Prostate gland (tissue), 2 donors: ENCODE results near the gene CES5A. TPM values are rescaled to one million over a fixed set of nuclear protein-coding genes. Genes with fewer than 3 reads are reported as not detected.

Source experiments
- DNase-seq: peaks from one replicate; pipeline ENCODE4 v3.0.0-alpha.2; 2019; ENCODE audit warnings: low spot score
- H3K27ac ChIP-seq, 2 donors: fragments of 200-600 bp; sonication (generic); 2 replicates each; pipeline ENCODE4 v1.5.1; 2017 to 2019
- H3K27me3 ChIP-seq: fragments of 200-600 bp; sonication (generic); replicated peaks from 2 replicates; pipeline ENCODE4 v1.5.1; 2019; ENCODE audit not compliant: insufficient read depth
- H3K36me3 ChIP-seq, 2 donors: fragments of 200-600 bp; sonication (generic); 1 replicate in 1 of 2; 2 replicates in 1 of 2; pipeline versions ENCODE4 v1.5.1 to v1.8.1; 2017 to 2019
- H3K4me1 ChIP-seq: fragments of 200-600 bp; sonication (generic); replicated peaks from 2 replicates; pipeline ENCODE4 v1.5.1; 2019
- H3K4me3 ChIP-seq, 2 donors: fragments of 200-600 bp; sonication (generic); 2 replicates each; pipeline ENCODE4 v1.5.1; 2017 to 2019
- H3K9me3 ChIP-seq: fragments of 200-600 bp; sonication (generic); 2 replicates; pipeline ENCODE4 v1.5.1; 2017
- POLR2A ChIP-seq: fragments of 450-650 bp; IDR thresholded peaks from one replicate; pipeline ENCODE4 v1.6.1; 2016; ENCODE audit warnings: antibody characterized with exemption, mild to moderate bottlenecking
- POLR2AphosphoS5 ChIP-seq: sonication (generic); formaldehyde crosslinking; IDR thresholded peaks from one replicate; pipeline ENCODE4 v1.6.1; 2017; ENCODE audit warnings: antibody characterized with exemption
- WGBS: methylation state at CpG from one replicate; pipeline ENCODE4 v1.1.5; 2018; 5-methylcytosine and 5-hydroxymethylcytosine counted together
- intact Hi-C: fragments of 100-400 bp; cut with DNase I; formaldehyde crosslinking; loops from one replicate; pipeline ENCODE4 v1.14.2; 2022
- total RNA-seq, 2 donors: library from RNA; depleted of rRNA; stranded (reverse); fragments of >200 nt; gene quantifications; one replicate each; pipeline ENCODE4 v1.1.0, GENCODE V29; 2016
- TF ChIP-seq, protein P1 (sequence below), 4 experiments: fragments of 200-600 bp in 2 of 4; fragments of 450-650 bp in 2 of 4; sonication (generic) in 2 of 4; IDR thresholded peaks; 1 replicate in 3 of 4; 2 replicates in 1 of 4; pipeline ENCODE4 v1.5.1; 2016 to 2019; ENCODE audit warnings: antibody characterized with exemption in 4 of 4, mild to moderate bottlenecking in 2 of 4, moderate library complexity in 2 of 4

Gene CES5A
- total RNA-seq, 2 donors from 2014 or later: not detected

DNA sequence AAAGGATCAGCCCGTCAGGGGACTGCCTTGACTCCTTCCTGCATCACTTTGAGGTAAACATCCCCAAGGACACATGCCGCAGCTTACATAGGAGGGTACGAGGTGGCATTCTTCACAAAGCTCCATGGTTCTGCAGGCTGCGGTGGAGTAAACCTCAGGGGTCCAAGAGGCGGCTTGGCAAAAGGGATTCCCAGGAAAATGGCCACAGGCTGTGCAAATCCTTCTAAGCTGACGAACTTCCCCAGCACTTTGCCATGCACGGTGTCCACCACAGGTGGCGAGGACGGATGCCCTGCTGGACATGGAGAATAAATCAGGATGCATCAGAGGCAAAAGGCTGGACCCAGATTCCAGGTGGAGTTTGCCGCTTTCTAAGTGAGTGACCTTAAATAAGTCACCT is 46.5 kb downstream of the CES5A start:
- Histone ChIP-seq H3K27me3 (no peaks in the 10 kb centered on the region), H3K27ac (no peak overlapping the region), H3K4me1 (no peaks in the 10 kb centered on the region), H3K4me3 (no peak overlapping the region), H3K9me3 (no peaks in the 10 kb centered on the region), H3K36me3 (no peaks in the 10 kb centered on the region)
- no peak for DNase-seq
- intact Hi-C loops: no loop called here
- TF ChIP-seq, protein P1, sequence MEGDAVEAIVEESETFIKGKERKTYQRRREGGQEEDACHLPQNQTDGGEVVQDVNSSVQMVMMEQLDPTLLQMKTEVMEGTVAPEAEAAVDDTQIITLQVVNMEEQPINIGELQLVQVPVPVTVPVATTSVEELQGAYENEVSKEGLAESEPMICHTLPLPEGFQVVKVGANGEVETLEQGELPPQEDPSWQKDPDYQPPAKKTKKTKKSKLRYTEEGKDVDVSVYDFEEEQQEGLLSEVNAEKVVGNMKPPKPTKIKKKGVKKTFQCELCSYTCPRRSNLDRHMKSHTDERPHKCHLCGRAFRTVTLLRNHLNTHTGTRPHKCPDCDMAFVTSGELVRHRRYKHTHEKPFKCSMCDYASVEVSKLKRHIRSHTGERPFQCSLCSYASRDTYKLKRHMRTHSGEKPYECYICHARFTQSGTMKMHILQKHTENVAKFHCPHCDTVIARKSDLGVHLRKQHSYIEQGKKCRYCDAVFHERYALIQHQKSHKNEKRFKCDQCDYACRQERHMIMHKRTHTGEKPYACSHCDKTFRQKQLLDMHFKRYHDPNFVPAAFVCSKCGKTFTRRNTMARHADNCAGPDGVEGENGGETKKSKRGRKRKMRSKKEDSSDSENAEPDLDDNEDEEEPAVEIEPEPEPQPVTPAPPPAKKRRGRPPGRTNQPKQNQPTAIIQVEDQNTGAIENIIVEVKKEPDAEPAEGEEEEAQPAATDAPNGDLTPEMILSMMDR (IDR thresholded peaks at IDR 0.05): no peak
- TF ChIP-seq POLR2A: no peak
- no peak for TF ChIP-seq POLR2AphosphoS5
- 80% methylated on average over 10 of the region's 10 CpGs for WGBS

DNA sequence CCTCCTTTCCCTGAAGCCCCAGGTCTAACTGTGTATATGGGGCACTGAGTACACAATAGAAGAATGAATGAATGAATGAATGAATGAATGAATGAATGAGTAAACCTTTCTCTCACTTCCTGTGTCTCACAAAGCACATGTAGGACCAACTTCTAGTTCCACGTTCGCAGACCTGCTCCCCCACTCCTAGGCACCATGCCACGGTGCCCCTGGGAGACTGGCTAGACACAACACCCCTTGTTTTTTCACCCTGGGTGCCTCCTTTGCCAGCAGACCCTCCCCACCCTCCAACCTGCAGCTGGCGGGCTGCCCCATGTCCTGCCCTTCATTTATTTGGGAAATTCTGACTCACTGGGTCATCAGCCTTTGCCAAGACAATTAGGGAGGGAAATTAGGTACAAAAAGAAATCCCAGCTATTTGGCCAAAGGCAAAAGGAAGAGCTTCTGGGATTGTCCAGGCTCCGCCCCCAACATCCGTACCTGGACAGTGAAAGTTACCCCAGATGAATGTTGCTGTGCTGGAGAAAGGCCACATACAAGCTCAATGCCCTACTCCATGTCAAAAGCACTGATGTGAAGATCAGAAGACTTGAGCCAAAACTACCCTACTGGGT is 50.0 kb downstream of the CES5A start:
- DNase-seq: no peak
- H3K4me1 ChIP-seq: no peaks in the 10 kb centered on the region
- no peak overlapping the region for H3K27ac ChIP-seq
- no peaks in the 10 kb centered on the region for H3K36me3 ChIP-seq
- no peak for TF ChIP-seq POLR2A
- TF ChIP-seq POLR2AphosphoS5: no peak
- TF ChIP-seq, protein P1 (IDR thresholded peaks at IDR 0.05): no peak
- no peak overlapping the region for H3K4me3 ChIP-seq
- 58% methylated on average over 6 of the region's 6 CpGs for WGBS
- intact Hi-C loops: no loop called here
- no peaks in the 10 kb centered on the region for H3K27me3 ChIP-seq
- H3K9me3 ChIP-seq: no peaks in the 10 kb centered on the region

DNA sequence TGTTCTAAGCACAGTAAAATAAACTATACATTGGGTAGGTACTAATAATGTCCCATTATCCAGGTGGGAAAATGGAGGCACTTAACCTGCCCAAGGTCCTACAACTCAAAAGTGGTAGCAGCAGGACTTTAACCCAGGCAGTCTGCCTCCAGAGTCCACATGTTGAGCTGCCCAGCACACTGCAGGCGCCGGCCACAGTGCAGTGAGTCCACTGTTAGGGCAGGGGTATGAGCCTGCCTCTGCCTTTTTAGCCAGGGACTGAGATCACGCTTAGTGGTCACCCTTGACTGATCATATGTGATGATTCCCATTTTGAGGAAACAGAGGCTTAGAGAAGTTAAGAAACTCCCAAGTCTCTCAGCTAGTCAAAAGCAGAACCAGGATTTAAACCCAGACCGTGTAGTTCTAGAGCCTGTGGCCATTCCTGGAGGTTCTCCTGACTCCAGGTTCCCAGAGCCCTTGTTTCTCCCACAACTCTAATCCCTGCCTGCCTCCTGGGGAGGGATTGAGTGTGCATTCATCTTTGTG is 50.6 kb downstream of the CES5A start:
- H3K27ac ChIP-seq: no peak overlapping the region
- TF ChIP-seq POLR2A (no peak), POLR2AphosphoS5 (no peak)
- TF ChIP-seq, protein P1 (IDR thresholded peaks at IDR 0.05): no peak
- no peaks in the 10 kb centered on the region for H3K9me3 ChIP-seq
- H3K27me3 ChIP-seq: no peaks in the 10 kb centered on the region
- no peaks in the 10 kb centered on the region for H3K36me3 ChIP-seq
- no peak for DNase-seq
- H3K4me1 ChIP-seq: no peaks in the 10 kb centered on the region
- intact Hi-C loops: no loop called here
- H3K4me3 ChIP-seq: no peak overlapping the region
- 80% methylated on average over 4 of the region's 4 CpGs for WGBS

DNA sequence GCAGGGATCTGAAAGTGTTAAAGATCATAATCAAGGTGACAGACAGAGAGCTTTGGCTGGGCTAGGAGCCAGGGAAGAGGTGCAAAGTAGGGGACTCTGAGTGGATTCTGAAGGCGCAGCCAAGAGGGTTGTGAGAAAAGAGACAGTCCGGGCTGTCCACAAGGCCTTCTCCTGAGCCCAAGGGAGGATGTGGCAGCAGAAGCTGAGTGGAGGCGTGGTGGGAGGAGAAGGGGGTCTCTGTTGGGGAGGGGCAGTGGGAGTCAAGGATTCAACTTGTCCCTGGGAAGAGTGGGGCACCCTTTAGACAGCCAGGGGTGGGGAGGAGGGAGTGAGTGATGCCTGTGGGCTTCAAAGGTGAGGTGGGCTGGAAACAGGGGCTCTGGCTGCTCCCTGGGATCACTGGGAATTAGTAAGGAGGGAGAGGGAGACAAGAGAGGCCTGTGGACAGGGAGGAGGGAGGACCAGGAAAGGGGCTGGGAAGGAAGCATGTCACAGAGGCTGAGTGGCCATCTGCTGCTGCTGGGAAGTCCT is 52.8 kb downstream of the CES5A start:
- TF ChIP-seq, protein P1 (IDR thresholded peaks at IDR 0.05): no peak
- TF ChIP-seq POLR2AphosphoS5 (no peak), POLR2A (no peak)
- Histone ChIP-seq H3K4me1 (no peaks in the 10 kb centered on the region), H3K27me3 (no peaks in the 10 kb centered on the region), H3K9me3 (no peaks in the 10 kb centered on the region), H3K36me3 (no peaks in the 10 kb centered on the region), H3K27ac (no peak overlapping the region), H3K4me3 (no peak overlapping the region)
- DNase-seq: no peak
- intact Hi-C loops: no loop called here
- WGBS: 56% methylated on average over 3 of the region's 3 CpGs

DNA sequence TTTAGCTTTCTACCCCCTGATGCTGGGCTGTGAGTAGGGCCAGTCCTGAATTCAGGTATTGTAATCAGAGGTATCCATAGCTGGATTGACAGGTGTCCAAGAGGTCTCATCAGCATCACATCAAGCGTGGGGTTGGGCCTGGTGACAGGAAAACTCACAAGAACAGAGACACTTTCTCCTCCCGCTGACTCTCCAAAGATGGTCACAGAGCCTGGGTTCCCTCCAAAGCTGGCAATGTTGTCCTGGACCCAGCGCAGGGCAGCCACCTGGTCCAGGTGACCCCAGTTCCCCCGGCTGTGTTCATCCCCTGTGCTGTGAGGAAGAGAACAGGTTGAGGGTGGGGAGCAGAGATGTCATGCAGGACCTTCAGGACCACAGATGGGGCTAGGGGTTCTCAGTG is 54.0 kb downstream of the CES5A start:
- H3K4me1 ChIP-seq: no peaks in the 10 kb centered on the region
- DNase-seq: no peak
- TF ChIP-seq, protein P1 (IDR thresholded peaks at IDR 0.05): no peak
- TF ChIP-seq POLR2AphosphoS5 (no peak), POLR2A (no peak)
- no peaks in the 10 kb centered on the region for H3K27me3 ChIP-seq
- no peak overlapping the region for H3K27ac ChIP-seq
- 90% methylated on average over 4 of the region's 4 CpGs for WGBS
- no peaks in the 10 kb centered on the region for H3K9me3 ChIP-seq
- no peaks in the 10 kb centered on the region for H3K36me3 ChIP-seq
- intact Hi-C loops: no loop called here
- no peak overlapping the region for H3K4me3 ChIP-seq
